ENCODE measurements around the gene PREP.

- TF ChIP-seq POLR2A (IDR thresholded peaks at IDR 0.05; ENCODE audit: low read length): no peak
- no peak for TF ChIP-seq MAX (IDR thresholded peaks at IDR 0.05)
- no peak for TF ChIP-seq JUN (IDR thresholded peaks at IDR 0.05)
- no peak for TF ChIP-seq ESRRA (IDR thresholded peaks at IDR 0.05; ENCODE audit: borderline replicate concordance, low read length)
- no peak for TF ChIP-seq CTCF (IDR thresholded peaks at IDR 0.05)
- TF ChIP-seq ZFP36 (IDR thresholded peaks at IDR 0.05; ENCODE audit: borderline replicate concordance, partially characterized antibody): no peak
- TF ChIP-seq MAZ (IDR thresholded peaks at IDR 0.05; ENCODE audit: borderline replicate concordance, low read depth, low read length): no peak
- no peak for TF ChIP-seq JUNB (IDR thresholded peaks at IDR 0.05)
- no peak for TF ChIP-seq ELK1 (IDR thresholded peaks at IDR 0.05; ENCODE audit: low read depth, low read length)
Observed at GRCh38 chr6:105370351-105370750, 32.5 kb downstream of the PREP start.

Measured in A549 (cell line).